Activated T-helper 2 cell treated with anti-CD3 and anti-CD28 coated beads, Interferon-gamma antibody, Interleukin-2, Interleukin-4, amounts not matched to agents 10 μg/mL and 5 μg/mL and 100 μg/mL, durations not matched to agents 14 hours and 24 hours and 36 hours (primary cell): ENCODE measurements around the gene TBC1D8. TPM values are rescaled to one million over a fixed set of nuclear protein-coding genes. Genes with fewer than 3 reads are reported as not detected.

Experiments used
- DNase-seq: peaks from one replicate; pipeline ENCODE4 v3.0.0; 2021; ENCODE audit warnings: low spot score
- H3K27ac Mint-ChIP-seq: one replicate; pipeline ENCODE4 v1.8.0; 2021; ENCODE audit warnings: mixed read lengths
- H3K27me3 Mint-ChIP-seq: one replicate; pipeline ENCODE4 v1.8.0; 2021; ENCODE audit warnings: low read depth, mixed read lengths
- H3K36me3 Mint-ChIP-seq: one replicate; pipeline ENCODE4 v1.8.0; 2021; ENCODE audit warnings: low read depth, mixed read lengths
- H3K4me1 Mint-ChIP-seq: one replicate; pipeline ENCODE4 v1.8.0; 2021; ENCODE audit warnings: low read depth, mixed read lengths
- H3K4me3 Mint-ChIP-seq: one replicate; pipeline ENCODE4 v1.8.0; 2021; ENCODE audit warnings: low read depth, mild to moderate bottlenecking, moderate library complexity, mixed read lengths
- H3K9me3 Mint-ChIP-seq: one replicate; pipeline ENCODE4 v1.8.0; 2021; ENCODE audit warnings: mixed read lengths
- intact Hi-C: fragments of 100-400 bp; cut with micrococcal nuclease; formaldehyde crosslinking; loops from one replicate; pipeline ENCODE4 v1.15.1; 2023
- total RNA-seq: library from RNA; stranded (reverse); gene quantifications from 2 replicates; pipeline ENCODE4 v1.2.3, GENCODE V29; 2022

Gene TBC1D8
- total RNA-seq, 1 donor from 2014 or later = 1.3 TPM

DNA sequence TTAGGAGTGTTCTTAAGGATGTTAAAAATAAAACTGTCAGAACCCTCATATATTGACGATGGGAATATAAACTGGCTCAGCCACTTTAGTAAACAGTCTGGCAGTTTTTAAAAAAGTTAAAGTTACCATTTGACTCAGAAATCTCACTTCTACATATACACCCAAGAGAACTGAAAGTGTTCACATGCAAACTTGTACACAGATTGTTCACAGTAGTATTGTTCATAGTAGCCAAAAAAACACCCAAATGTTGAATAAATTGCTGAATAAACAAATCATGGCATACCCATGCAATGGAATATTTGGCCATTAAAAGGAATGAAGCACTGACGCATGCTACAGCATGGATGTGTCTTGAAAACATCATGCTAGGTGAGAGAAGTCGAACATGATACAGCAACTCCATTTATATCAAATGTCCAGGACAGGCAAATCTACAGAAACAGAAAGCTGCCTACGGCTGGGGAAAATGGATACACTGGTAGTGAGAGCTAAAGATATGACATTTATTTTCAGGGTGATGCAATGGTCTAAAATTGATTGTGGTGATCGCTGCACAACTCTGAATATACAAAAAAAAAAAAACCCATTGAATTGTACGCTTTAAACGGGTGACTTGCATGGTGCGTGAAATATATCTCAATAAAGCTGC, 139.0 kb downstream of the TBC1D8 start:
- Mint-ChIP-seq H3K27me3 (no peaks in the 10 kb centered on the region), H3K4me3 (no peak overlapping the region), H3K36me3 (peaks cover 81% of the 10 kb centered on the region), H3K4me1 (peaks cover 26% of the 10 kb centered on the region), H3K27ac (peak overlapping the region; percentile 77), H3K9me3 (no peaks in the 10 kb centered on the region)
- intact Hi-C loops = loop anchor here (1.0 to 5.0 kb wide), 3 partner anchors 193 to 375 kb away; partner anchors contain the start of genes CNOT11 and CREG2
- DNase-seq = no peak

DNA sequence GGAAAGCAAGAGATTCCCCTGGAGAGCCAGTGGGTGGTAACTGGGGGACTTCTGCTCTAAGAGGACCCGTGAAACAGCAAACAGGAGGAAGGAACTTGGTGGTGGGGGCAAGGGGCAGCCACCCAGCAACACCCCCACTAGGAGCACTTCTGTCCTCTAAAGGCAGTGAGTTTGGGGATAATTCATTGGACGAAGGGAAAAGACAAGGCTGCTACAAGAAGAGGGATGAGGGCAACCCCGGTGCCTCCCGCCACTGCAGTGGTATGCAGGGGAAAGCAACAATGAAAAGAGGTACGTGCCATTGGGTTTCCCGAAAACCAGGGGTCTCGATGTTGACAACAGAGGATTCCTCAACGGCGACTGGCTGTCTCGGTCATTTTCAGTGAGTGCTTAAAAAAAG, 140.0 kb downstream of the TBC1D8 start:
- no peaks in the 10 kb centered on the region for H3K27me3 Mint-ChIP-seq
- H3K27ac Mint-ChIP-seq = peak overlapping the region; percentile 21

DNA sequence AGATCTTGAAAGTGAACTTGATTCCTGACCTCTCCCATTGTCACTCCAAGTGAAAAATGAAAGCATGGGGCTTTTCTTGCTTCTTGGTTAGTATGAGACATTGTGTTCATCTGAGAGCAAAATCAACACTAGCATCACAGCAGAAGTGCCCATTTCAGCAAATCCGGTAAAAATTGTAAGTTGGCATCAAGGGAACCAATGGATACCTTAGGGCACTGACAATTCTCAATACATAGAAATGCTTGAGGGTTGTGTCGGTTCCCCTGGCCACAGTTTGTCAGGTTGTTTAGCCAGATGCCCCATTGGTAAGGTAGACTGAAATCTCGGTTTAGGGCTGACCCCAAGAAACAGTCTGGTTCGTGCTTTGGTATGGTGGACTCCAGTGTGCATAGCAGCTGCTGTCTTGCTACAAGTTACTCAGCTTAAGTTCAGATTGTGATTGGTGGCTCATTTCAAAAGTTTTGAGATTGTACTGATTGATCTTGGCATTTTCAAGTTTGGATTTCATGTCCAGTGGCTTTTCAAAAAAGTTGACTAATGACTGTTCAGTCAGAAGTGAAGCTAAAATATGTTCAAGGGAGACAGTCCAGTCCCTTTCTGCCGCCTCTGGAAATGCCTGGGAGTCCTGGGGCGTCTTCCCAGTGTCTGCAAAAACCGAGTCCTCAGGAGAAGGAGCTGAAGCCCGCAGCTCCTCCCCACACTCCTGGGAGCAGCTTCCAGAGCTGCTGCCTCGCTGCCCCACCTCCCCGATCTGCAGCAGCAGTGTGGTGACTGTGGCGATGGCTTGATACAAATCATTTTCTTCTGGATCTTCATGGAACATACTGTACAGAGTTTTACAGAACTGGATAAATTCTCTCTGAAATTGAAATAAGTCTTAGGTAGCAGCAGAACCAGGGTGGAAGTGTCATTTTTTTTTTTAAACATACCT, 143.5 kb downstream of the TBC1D8 start:
- intact Hi-C loops = no loop called here
- Mint-ChIP-seq H3K27me3 (no peaks in the 10 kb centered on the region), H3K36me3 (peaks cover 93% of the 10 kb centered on the region), H3K9me3 (no peaks in the 10 kb centered on the region), H3K4me1 (peaks cover 49% of the 10 kb centered on the region), H3K27ac (peak overlapping the region; percentile 62), H3K4me3 (peak overlapping the region; percentile 38)
- DNase-seq = no peak

More for the DNA sequence above, 140.0 kb downstream of the TBC1D8 start:
- intact Hi-C loops = loop anchor here (5.0 kb wide), 2 partner anchors 241 to 376 kb away; partner anchors contain the start of genes CNOT11 and CREG2
- peaks cover 28% of the 10 kb centered on the region for H3K4me1 Mint-ChIP-seq
- no peaks in the 10 kb centered on the region for H3K9me3 Mint-ChIP-seq
- DNase-seq = no peak
- no peak overlapping the region for H3K4me3 Mint-ChIP-seq
- H3K36me3 Mint-ChIP-seq = peaks cover 90% of the 10 kb centered on the region

DNA sequence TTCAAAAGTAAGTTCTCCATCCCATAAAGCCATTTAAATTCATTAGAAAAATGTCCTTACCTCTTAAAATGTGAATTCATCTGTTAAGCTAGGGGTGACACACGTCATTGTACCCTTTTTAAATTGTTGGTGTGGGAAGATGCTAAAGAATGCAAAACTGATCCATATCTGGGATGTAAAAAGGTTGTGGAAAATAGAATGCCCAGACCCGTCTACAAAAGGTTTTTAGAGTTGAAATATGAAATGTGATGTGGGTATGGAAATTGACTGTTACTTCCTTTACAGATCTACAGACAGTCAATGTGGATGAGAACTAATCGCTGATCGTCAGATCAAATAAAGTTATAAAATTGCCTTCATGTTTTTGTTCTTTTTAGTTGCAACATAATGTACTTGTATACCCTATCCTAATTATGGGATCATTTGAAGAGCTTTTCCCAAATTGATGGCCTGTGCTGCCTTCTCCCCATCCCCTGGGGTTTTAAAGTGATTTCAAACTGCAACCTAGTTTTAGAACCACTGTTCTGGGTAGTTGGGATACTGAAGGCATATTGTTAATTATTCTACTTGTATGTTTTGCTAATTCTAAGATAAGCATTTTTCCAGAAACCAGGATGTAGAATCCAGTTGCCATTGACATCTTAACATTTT, 145.0 kb downstream of the TBC1D8 start:
- Mint-ChIP-seq H3K4me3 (no peak overlapping the region), H3K9me3 (no peaks in the 10 kb centered on the region), H3K27me3 (no peaks in the 10 kb centered on the region), H3K4me1 (peaks cover 44% of the 10 kb centered on the region), H3K36me3 (peaks cover 84% of the 10 kb centered on the region), H3K27ac (peak overlapping the region; percentile 53)
- intact Hi-C loops = no loop called here
- no peak for DNase-seq

DNA sequence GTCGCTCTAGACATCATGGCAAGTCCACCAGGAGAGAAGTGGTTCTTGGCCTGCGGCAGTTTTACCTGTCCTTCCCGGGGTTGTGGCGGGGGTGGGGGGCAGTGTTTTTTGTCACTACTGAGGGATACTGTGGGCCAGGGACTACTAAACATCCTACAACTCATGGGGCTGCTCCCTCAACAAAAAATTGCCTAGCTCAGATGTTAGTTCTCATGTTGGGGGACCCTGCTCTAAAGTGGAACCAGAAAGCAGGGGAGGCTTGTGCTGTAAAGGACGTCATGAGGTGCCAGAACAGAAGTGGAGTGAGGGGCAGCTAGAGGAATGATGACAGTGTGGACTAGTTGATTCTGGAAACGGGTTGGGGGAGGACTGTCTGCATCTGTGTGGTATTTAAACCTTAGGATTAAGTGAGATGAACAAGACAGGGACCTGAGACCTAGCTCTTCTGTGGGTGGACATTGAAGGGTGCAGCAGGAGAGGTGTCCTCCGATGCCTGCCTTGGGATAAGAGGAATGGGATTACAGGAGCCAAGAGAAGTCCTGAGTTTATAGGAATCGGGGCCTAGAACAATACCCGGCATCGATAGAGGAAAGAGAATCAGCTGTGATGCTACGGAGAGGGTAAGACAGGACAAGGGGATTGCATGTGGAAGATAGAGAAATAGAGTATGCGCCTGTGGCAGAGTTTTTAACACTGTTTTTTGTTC, 146.4 kb downstream of the TBC1D8 start:
- Mint-ChIP-seq H3K36me3 (peaks cover 73% of the 10 kb centered on the region), H3K4me1 (peaks cover 44% of the 10 kb centered on the region), H3K27me3 (peaks cover under 1% of the 10 kb centered on the region), H3K4me3 (peak overlapping the region; percentile 97), H3K9me3 (no peaks in the 10 kb centered on the region), H3K27ac (peak overlapping the region; percentile 75)
- intact Hi-C loops = loop anchor here (5.0 kb wide), 4 partner anchors 148 to 397 kb away; partner anchors contain the start of genes RNF149 and TBC1D8
- DNase-seq = no peak

DNA sequence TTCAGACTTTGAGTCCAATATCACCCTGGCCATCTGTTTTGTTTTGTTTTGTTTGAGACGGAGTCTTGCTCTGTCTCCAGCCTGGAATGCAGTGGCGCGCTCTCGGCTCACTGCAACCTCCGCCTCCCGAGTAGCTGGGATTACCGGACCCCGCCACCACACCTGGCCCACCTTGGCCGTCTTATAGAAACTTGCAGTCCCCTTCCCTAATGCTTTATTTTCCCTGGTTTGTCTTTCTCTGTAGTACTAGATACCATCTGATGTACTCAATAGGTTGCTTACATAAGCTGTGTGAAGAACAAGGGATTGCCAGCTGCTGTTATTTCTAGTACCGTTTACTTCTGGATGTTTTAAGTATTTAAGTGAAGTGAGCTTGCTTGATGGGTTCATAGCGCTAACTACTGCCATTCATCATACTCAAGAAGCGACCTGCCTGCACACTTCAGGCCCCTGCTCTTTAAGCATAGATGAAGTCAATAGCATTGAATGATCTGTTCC, 147.9 kb downstream of the TBC1D8 start:
- Mint-ChIP-seq H3K4me1 (peaks cover 41% of the 10 kb centered on the region), H3K27me3 (peaks cover 5% of the 10 kb centered on the region), H3K36me3 (peaks cover 62% of the 10 kb centered on the region), H3K4me3 (peak overlapping the region; percentile 97), H3K9me3 (no peaks in the 10 kb centered on the region), H3K27ac (peak overlapping the region; percentile 93)
- intact Hi-C loops = loop anchor here (5.0 kb wide), 4 partner anchors 149 to 396 kb away; partner anchors contain the start of genes RNF149 and TBC1D8
- DNase-seq = no peak

DNA sequence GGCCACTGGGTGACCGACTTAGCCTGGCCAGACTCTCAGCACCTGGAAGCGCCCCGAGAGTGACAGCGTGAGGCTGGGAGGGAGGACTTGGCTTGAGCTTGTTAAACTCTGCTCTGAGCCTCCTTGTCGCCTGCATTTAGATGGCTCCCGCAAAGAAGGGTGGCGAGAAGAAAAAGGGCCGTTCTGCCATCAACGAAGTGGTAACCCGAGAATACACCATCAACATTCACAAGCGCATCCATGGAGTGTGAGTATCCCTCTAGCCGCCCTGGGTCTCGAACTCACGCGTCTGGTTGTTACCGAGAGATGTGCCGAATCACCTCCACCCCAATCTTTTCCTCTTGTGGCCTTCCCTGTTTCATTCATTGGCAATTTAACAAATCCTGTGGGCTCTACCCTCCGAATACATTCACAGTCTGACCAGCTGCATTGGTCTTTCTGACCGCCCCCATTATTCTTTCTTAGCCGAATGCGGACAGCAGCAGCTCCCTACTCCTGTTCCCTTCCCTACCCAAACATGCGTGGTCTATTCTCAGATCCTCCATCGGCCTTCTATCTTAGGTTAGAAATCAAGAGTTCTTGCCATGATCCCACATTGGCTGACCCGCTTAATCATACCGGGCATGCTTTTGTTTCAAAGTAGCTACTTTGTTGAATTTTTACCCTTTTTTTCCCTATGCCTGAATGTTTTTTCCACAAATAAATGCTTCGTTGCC, 148.5 kb downstream of the TBC1D8 start:
- Mint-ChIP-seq H3K36me3 (peaks cover 56% of the 10 kb centered on the region), H3K27ac (peak overlapping the region; percentile 93), H3K27me3 (peaks cover 5% of the 10 kb centered on the region), H3K9me3 (no peaks in the 10 kb centered on the region), H3K4me1 (peaks cover 37% of the 10 kb centered on the region), H3K4me3 (peak overlapping the region; percentile 97)
- intact Hi-C loops = loop anchor here (1.0 to 5.0 kb wide), 5 partner anchors 150 to 440 kb away; partner anchors contain the start of genes PDCL3, RNF149 and TBC1D8
- DNase-seq = no peak

DNA sequence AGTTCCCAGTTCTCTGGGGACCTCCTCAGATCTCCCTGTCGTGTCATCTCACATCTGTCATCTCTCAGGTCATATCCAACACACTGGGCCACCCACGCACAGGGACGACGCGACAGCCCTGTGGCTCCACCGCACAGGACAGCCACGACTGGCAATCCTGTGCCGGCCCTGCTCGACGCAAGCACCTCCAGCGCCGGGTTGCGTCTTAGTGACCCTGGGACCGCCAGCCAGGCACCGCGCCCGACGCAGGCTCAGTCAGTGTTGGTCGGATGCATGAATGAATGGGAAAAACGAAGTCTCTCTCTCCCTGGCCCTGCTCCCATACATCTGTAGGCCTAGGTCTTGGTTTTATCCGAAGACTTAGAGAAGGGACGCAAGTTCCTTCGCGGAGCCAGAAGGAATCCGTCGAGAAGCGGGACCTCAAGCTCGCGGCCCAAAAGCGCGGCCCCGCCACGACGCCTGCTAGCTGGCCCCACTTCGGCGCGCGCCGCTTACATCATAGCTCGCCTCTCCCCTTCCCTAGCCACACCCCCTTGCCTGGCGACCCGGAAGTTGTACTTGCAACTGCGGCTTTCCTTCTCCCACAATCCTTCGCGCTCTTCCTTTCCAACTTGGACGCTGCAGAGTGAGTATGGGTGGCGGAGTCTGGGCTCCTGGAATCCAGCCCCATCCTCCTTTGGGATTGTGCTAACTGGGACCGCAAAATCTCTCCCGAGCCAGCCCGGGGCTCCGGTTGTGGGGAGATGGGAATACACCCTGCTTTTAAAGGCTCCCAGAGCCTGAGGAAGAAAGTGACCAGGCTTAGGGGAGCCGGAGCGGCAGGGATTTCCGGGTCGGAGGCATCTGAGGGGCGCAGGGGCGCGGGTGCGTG, 149.3 kb downstream of the TBC1D8 start, which contains the start of gene RPL31:
Gene RPL31, plus strand, starts transcription at position 599 of the 871 bp plus-strand sequence. CDS start 413 bp downstream, outside the sequence.
- peaks cover 48% of the 10 kb centered on the region for H3K36me3 Mint-ChIP-seq
- H3K27me3 Mint-ChIP-seq = peaks cover 5% of the 10 kb centered on the region
- DNase-seq = peak; percentile 94
- intact Hi-C loops = loop anchor here (1.0 to 5.0 kb wide), 5 partner anchors 150 to 440 kb away; partner anchors contain the start of genes PDCL3, RNF149 and TBC1D8
- H3K27ac Mint-ChIP-seq = peak within 1 kb of the TSS; percentile 93
- H3K4me1 Mint-ChIP-seq = peaks cover 33% of the 10 kb centered on the region
- H3K9me3 Mint-ChIP-seq = no peaks in the 10 kb centered on the region
- H3K4me3 Mint-ChIP-seq = peak within 1 kb of the TSS; percentile 97

DNA sequence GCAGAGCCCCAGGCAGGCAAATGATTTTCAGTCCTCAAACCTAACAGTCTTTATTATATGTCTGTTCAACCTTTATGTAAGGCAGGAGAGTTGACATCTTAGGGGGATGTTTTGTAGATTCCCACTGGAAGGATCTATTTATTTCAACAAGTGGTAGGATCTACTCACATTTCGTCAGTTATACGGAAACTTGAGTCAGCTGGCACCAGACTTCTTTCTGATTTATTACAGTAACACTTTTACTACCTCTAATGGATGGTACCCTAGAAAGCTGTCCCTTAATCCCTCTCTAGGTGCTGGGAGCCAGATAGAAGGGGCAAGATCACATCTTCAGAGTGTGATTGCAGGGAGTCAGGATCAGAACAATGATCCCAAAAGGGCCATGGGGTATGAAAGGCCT, 151.2 kb downstream of the TBC1D8 start:
- no peaks in the 10 kb centered on the region for H3K9me3 Mint-ChIP-seq
- H3K27ac Mint-ChIP-seq = no peak overlapping the region
- no peak for DNase-seq
- peaks cover 23% of the 10 kb centered on the region for H3K4me1 Mint-ChIP-seq
- no peak overlapping the region for H3K4me3 Mint-ChIP-seq
- peaks cover 29% of the 10 kb centered on the region for H3K36me3 Mint-ChIP-seq
- intact Hi-C loops = loop anchor here (5.0 kb wide), 4 partner anchors 152 to 393 kb away; partner anchors contain the start of genes RNF149 and TBC1D8
- peaks cover 5% of the 10 kb centered on the region for H3K27me3 Mint-ChIP-seq

DNA sequence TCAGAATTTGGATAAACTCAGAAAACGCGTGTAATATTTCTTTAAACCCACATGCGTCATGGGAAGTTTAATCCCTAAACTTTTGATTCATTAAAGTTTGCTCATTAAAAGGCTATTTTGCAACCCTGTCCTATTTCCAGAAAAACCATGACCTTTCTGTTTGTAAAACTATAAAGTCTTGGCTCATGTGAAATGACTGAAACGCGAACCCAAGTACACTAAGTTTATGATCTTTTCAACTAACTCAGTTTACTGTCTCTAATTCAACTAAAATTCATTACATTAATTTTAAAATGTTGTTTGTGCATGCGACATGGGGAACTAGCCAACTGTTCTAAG, 153.0 kb downstream of the TBC1D8 start:
- no peak for DNase-seq
- Mint-ChIP-seq H3K4me1 (peaks cover 6% of the 10 kb centered on the region), H3K27ac (no peak overlapping the region), H3K27me3 (peaks cover 5% of the 10 kb centered on the region), H3K36me3 (peaks cover 11% of the 10 kb centered on the region), H3K9me3 (no peaks in the 10 kb centered on the region), H3K4me3 (no peak overlapping the region)
- intact Hi-C loops = no loop called here
